ENCODE measurements around the gene FASLG. TPM values are rescaled to one million over a fixed set of nuclear protein-coding genes. Genes with fewer than 3 reads are reported as not detected.

Gene FASLG
- total RNA-seq, 1 experiment from 2014 or later = not detected

DNA sequence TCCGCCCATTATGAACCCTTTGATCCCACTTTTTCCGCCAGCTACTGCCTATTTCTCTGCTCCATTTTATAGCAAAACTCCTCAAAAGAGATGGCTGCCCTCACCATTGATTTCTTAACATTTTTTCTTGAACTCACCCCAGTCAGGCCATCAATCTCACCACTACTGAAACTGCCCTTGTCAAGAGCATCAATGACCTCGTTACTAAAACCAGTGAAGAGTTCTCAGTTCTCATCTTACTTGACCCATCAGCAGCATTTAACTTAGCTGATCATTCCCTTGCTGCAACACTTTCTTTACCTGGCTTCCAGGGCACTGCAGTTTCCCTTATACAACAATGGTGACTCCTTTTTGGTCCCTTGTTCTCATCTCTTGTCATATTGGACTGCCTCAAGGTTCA is 35.2 kb upstream of the FASLG start:
- Mint-ChIP-seq H3K4me3 (no peak overlapping the region), H3K36me3 (peaks cover 39% of the 10 kb centered on the region), H3K27me3 (ENCODE audit: low read depth) (peaks cover 2% of the 10 kb centered on the region), H3K27ac (no peak overlapping the region), H3K9me3 (peaks cover 53% of the 10 kb centered on the region), H3K4me1 (no peaks in the 10 kb centered on the region)
- no peak for DNase-seq (ENCODE audit: low spot score)
- no peak for ATAC-seq
- POLR2A ChIA-PET = no interaction called here
- TF ChIP-seq CTCF (IDR thresholded peaks at IDR 0.05) (no peak), RORB (CRISPR knock-in tag; IDR thresholded peaks at IDR 0.05) (no peak), NR1H2 (CRISPR knock-in tag; IDR thresholded peaks at IDR 0.05) (no peak), ETV6 (CRISPR knock-in tag; IDR thresholded peaks at IDR 0.05) (no peak), FOXP1 (CRISPR knock-in tag; IDR thresholded peaks at IDR 0.05; ENCODE audit: borderline replicate concordance) (no peak), TCF7 (CRISPR knock-in tag; IDR thresholded peaks at IDR 0.05; ENCODE audit: low read depth) (no peak), AFF4 (CRISPR knock-in tag; IDR thresholded peaks at IDR 0.05; ENCODE audit: borderline replicate concordance) (no peak), GABPB1 (CRISPR knock-in tag; IDR thresholded peaks at IDR 0.05) (no peak), CBFB (CRISPR knock-in tag; IDR thresholded peaks at IDR 0.05; ENCODE audit: low read depth) (no peak), ZNF396 (CRISPR knock-in tag; IDR thresholded peaks at IDR 0.05; ENCODE audit: borderline replicate concordance) (no peak)
- TF ChIP-seq, protein P1, sequence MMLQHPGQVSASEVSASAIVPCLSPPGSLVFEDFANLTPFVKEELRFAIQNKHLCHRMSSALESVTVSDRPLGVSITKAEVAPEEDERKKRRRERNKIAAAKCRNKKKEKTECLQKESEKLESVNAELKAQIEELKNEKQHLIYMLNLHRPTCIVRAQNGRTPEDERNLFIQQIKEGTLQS (CRISPR knock-in tag; conservative IDR thresholded peaks at IDR 0.05) = no peak
- TF ChIP-seq, protein P2, sequence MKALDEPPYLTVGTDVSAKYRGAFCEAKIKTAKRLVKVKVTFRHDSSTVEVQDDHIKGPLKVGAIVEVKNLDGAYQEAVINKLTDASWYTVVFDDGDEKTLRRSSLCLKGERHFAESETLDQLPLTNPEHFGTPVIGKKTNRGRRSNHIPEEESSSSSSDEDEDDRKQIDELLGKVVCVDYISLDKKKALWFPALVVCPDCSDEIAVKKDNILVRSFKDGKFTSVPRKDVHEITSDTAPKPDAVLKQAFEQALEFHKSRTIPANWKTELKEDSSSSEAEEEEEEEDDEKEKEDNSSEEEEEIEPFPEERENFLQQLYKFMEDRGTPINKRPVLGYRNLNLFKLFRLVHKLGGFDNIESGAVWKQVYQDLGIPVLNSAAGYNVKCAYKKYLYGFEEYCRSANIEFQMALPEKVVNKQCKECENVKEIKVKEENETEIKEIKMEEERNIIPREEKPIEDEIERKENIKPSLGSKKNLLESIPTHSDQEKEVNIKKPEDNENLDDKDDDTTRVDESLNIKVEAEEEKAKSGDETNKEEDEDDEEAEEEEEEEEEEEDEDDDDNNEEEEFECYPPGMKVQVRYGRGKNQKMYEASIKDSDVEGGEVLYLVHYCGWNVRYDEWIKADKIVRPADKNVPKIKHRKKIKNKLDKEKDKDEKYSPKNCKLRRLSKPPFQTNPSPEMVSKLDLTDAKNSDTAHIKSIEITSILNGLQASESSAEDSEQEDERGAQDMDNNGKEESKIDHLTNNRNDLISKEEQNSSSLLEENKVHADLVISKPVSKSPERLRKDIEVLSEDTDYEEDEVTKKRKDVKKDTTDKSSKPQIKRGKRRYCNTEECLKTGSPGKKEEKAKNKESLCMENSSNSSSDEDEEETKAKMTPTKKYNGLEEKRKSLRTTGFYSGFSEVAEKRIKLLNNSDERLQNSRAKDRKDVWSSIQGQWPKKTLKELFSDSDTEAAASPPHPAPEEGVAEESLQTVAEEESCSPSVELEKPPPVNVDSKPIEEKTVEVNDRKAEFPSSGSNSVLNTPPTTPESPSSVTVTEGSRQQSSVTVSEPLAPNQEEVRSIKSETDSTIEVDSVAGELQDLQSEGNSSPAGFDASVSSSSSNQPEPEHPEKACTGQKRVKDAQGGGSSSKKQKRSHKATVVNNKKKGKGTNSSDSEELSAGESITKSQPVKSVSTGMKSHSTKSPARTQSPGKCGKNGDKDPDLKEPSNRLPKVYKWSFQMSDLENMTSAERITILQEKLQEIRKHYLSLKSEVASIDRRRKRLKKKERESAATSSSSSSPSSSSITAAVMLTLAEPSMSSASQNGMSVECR (CRISPR knock-in tag; IDR thresholded peaks at IDR 0.05; ENCODE audit: borderline replicate concordance) = no peak
- CTCF ChIA-PET = no interaction called here

DNA sequence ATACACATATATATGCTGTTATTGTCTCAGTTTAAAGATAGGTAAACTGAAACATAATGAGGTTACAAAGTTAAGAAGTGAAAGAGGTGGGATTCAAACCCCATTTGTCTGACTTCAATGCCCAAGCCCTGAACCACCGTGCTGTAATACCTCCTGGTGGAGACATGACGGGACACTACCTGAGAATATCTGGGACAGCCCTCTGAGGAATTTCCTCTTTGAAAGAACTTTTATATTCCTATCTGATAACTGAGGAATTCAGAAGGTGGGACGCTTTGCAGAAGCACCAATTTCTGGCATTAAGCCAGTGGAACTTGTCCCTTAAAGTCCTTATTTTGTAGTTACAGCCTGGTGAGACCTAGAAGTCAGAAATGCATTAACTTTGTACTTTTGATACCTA is 32.1 kb upstream of the FASLG start:
- ChIA-PET CTCF (no interaction called here), POLR2A (no interaction called here)
- Mint-ChIP-seq H3K27ac (no peak overlapping the region), H3K27me3 (ENCODE audit: low read depth) (no peaks in the 10 kb centered on the region), H3K9me3 (peaks cover 50% of the 10 kb centered on the region), H3K4me3 (no peak overlapping the region), H3K4me1 (no peaks in the 10 kb centered on the region), H3K36me3 (peaks cover 9% of the 10 kb centered on the region)
- DNase-seq (ENCODE audit: low spot score) = no peak
- ATAC-seq = no peak
- no peak for TF ChIP-seq ATF2 (CRISPR knock-in tag; IDR thresholded peaks at IDR 0.05; ENCODE audit: borderline replicate concordance, low read depth)
- TF ChIP-seq ZNF281 (CRISPR knock-in tag; IDR thresholded peaks at IDR 0.05) = no peak
- TF ChIP-seq JAZF1 (CRISPR knock-in tag; IDR thresholded peaks at IDR 0.05) = no peak
- no peak for TF ChIP-seq ZNF138 (CRISPR knock-in tag; conservative IDR thresholded peaks at IDR 0.05)
- TF ChIP-seq FOXP1 (CRISPR knock-in tag; IDR thresholded peaks at IDR 0.05; ENCODE audit: borderline replicate concordance) = no peak
- TF ChIP-seq PREB (CRISPR knock-in tag; IDR thresholded peaks at IDR 0.05; ENCODE audit: borderline replicate concordance) = no peak
- no peak for TF ChIP-seq SMAD4 (CRISPR knock-in tag; IDR thresholded peaks at IDR 0.05)
- TF ChIP-seq RORB (CRISPR knock-in tag; IDR thresholded peaks at IDR 0.05) = no peak
- no peak for TF ChIP-seq ZNF317 (CRISPR knock-in tag; IDR thresholded peaks at IDR 0.05; ENCODE audit: borderline replicate concordance, low read depth)

All from WTC11 (cell line).